ENCODE results near the gene NEK5.
A peak's percentile ranks its signal among the peaks of the same experiment; 100 is the strongest.
"Not testable (repeated sequence)": the region's sequence is repeated elsewhere in the genome, so short reads cannot be mapped to it uniquely, and the experiment has no call there.

The NEK5 gene

GRCh38 chr13:52092087-52092486 is 36.8 kb downstream of the NEK5 start:
- ChIA-PET CTCF (no interaction called here), POLR2A (no interaction called here)
- H3K4me3 ChIP-seq (ENCODE audit: low read depth, low read length), result no peak overlapping the region
- no peak for DNase-seq (ENCODE audit: low read depth, low spot score)
- no peak for TF ChIP-seq CTCF (IDR thresholded peaks at IDR 0.05; ENCODE audit: insufficient read depth, low read length, missing control alignments)

GRCh38 chr13:52091473-52091872 is 37.4 kb downstream of the NEK5 start:
- H3K4me3 ChIP-seq (ENCODE audit: low read depth, low read length), result no peak overlapping the region
- DNase-seq (ENCODE audit: low read depth, low spot score), result no peak
- POLR2A ChIA-PET, result interaction anchor here (0.6 kb wide), 1 partner anchor 10 kb away, joined by 7 read pairs; no protein-coding TSS in a partner anchor
- TF ChIP-seq CTCF (IDR thresholded peaks at IDR 0.05; ENCODE audit: insufficient read depth, low read length, missing control alignments), result no peak
- CTCF ChIA-PET, result no interaction called here

GRCh38 chr13:52085421-52085820 is 43.5 kb downstream of the NEK5 start:
- POLR2A ChIA-PET, result no interaction called here
- CTCF ChIA-PET, result interaction anchor here (0.6 to 1.7 kb wide), 5 partner anchors 14 to 365 kb away, joined by 3 to 4 read pairs (median 3); no protein-coding TSS in a partner anchor
- H3K4me3 ChIP-seq (ENCODE audit: low read depth, low read length), result no peak overlapping the region
- peak; percentile 61 for DNase-seq (ENCODE audit: low read depth, low spot score)
- no peak for TF ChIP-seq CTCF (IDR thresholded peaks at IDR 0.05; ENCODE audit: insufficient read depth, low read length, missing control alignments)

- DNase-seq (ENCODE audit: low read depth, low spot score); H3K4me3 ChIP-seq (ENCODE audit: low read depth, low read length); POLR2A ChIA-PET: not testable (repeated sequence)
- CTCF ChIA-PET, result interaction anchor here (0.6 to 1.7 kb wide), 3 partner anchors 15 to 44 kb away, joined by 3 to 4 read pairs (median 4); no protein-coding TSS in a partner anchor
Measured at GRCh38 chr13:52084981-52085380, 43.9 kb downstream of the NEK5 start.

- ChIA-PET CTCF (interaction anchor here (2.3 kb wide), 1 partner anchor 45 kb away, joined by 7 read pairs; no protein-coding TSS in a partner anchor), POLR2A (no interaction called here)
- no peak for TF ChIP-seq CTCF (IDR thresholded peaks at IDR 0.05; ENCODE audit: insufficient read depth, low read length, missing control alignments)
- no peak overlapping the region for H3K4me3 ChIP-seq (ENCODE audit: low read depth, low read length)
- DNase-seq (ENCODE audit: low read depth, low spot score), result no peak
Measured at GRCh38 chr13:52082601-52083000, 46.3 kb downstream of the NEK5 start.

GRCh38 chr13:52079891-52080290 is 49.0 kb downstream of the NEK5 start:
- H3K4me3 ChIP-seq (ENCODE audit: low read depth, low read length); CTCF ChIA-PET; POLR2A ChIA-PET; DNase-seq (ENCODE audit: low read depth, low spot score): not testable (repeated sequence)

- CTCF ChIA-PET, result interaction anchor here (0.9 to 3.5 kb wide), 4 partner anchors 10 to 129 kb away, joined by 3 to 16 read pairs (median 6); partner anchors contain the start of gene NEK5
- DNase-seq (ENCODE audit: low read depth, low spot score), result no peak
Measured at GRCh38 chr13:52070929-52071523, 57.8 kb downstream of the NEK5 start.

More at GRCh38 chr13:52070929-52071523, 57.8 kb downstream of the NEK5 start:
- H3K4me3 ChIP-seq (ENCODE audit: low read depth, low read length), result no peak overlapping the region
- TF ChIP-seq CTCF (IDR thresholded peaks at IDR 0.05; ENCODE audit: insufficient read depth, low read length, missing control alignments), result peak; percentile 18
- POLR2A ChIA-PET, result interaction anchor here (0.6 kb wide), 1 partner anchor 668 kb away, joined by 3 read pairs; no protein-coding TSS in a partner anchor
